ENCODE measurements around the gene DNAH8. TPM values are rescaled to one million over a fixed set of nuclear protein-coding genes. Genes with fewer than 3 reads are reported as not detected.

The DNAH8 gene
- total and polyA plus RNA-seq, 9 donors, result 0.58 to 4.3 (median 1.5) TPM

GRCh38 chr6:38876475-38876874, 161.4 kb downstream of the DNAH8 start:
- WGBS (ENCODE audit: insufficient coverage), result 70% methylated on average over 6 of the region's 7 CpGs
- peak; percentile 75 for DNase-seq

GRCh38 chr6:38877721-38878120, 162.6 kb downstream of the DNAH8 start:
- no peak for DNase-seq
- no peaks in the 10 kb centered on the region for H3K9me3 ChIP-seq (replicated peaks; ENCODE audit: control insufficient read depth, low read depth, low read length)
- H3K4me1 ChIP-seq (ENCODE audit: control insufficient read depth, insufficient read depth, low read length), result no peaks in the 10 kb centered on the region
- H3K4me3 ChIP-seq (ENCODE audit: low read length), result no peak overlapping the region
- 100% methylated on average over 1 of the region's 3 CpGs for WGBS (ENCODE audit: insufficient coverage)
- no peak overlapping the region for H3K27ac ChIP-seq (ENCODE audit: low read length)
- H3K36me3 ChIP-seq (ENCODE audit: control insufficient read depth, insufficient read depth, low read length), result no peaks in the 10 kb centered on the region
- H3K27me3 ChIP-seq (ENCODE audit: control insufficient read depth, insufficient read depth, low read length), result no peaks in the 10 kb centered on the region

More at GRCh38 chr6:38876475-38876874, 161.4 kb downstream of the DNAH8 start:
- Histone ChIP-seq H3K27ac (ENCODE audit: low read length) (no peak overlapping the region), H3K27me3 (ENCODE audit: control insufficient read depth, insufficient read depth, low read length) (no peaks in the 10 kb centered on the region), H3K9me3 (replicated peaks; ENCODE audit: control insufficient read depth, low read depth, low read length) (no peaks in the 10 kb centered on the region), H3K36me3 (ENCODE audit: control insufficient read depth, insufficient read depth, low read length) (no peaks in the 10 kb centered on the region), H3K4me3 (ENCODE audit: low read length) (no peak overlapping the region), H3K4me1 (ENCODE audit: control insufficient read depth, insufficient read depth, low read length) (no peaks in the 10 kb centered on the region)

- no CpG with 5 or more reads among the region's 2 CpGs for WGBS (ENCODE audit: insufficient coverage)
- Histone ChIP-seq H3K4me1 (ENCODE audit: control insufficient read depth, insufficient read depth, low read length) (no peaks in the 10 kb centered on the region), H3K27ac (ENCODE audit: low read length) (no peak overlapping the region), H3K27me3 (ENCODE audit: control insufficient read depth, insufficient read depth, low read length) (no peaks in the 10 kb centered on the region), H3K36me3 (ENCODE audit: control insufficient read depth, insufficient read depth, low read length) (no peaks in the 10 kb centered on the region), H3K9me3 (replicated peaks; ENCODE audit: control insufficient read depth, low read depth, low read length) (no peaks in the 10 kb centered on the region), H3K4me3 (ENCODE audit: low read length) (no peak overlapping the region)
- DNase-seq, result no peak
These were observed 167.0 kb downstream of the DNAH8 start for GRCh38 chr6:38882157-38882556.

- no peak overlapping the region for H3K27ac ChIP-seq (ENCODE audit: low read length)
- no peaks in the 10 kb centered on the region for H3K4me1 ChIP-seq (ENCODE audit: control insufficient read depth, insufficient read depth, low read length)
- H3K9me3 ChIP-seq (replicated peaks; ENCODE audit: control insufficient read depth, low read depth, low read length), result no peaks in the 10 kb centered on the region
- DNase-seq, result no peak
- no peak overlapping the region for H3K4me3 ChIP-seq (ENCODE audit: low read length)
- WGBS (ENCODE audit: insufficient coverage), result no CpG with 5 or more reads among the region's 6 CpGs
- no peaks in the 10 kb centered on the region for H3K27me3 ChIP-seq (ENCODE audit: control insufficient read depth, insufficient read depth, low read length)
- H3K36me3 ChIP-seq (ENCODE audit: control insufficient read depth, insufficient read depth, low read length), result no peaks in the 10 kb centered on the region
These were observed 182.4 kb downstream of the DNAH8 start for GRCh38 chr6:38897507-38897906.

GRCh38 chr6:38901802-38902522, 186.9 kb downstream of the DNAH8 start:
- WGBS (ENCODE audit: insufficient coverage), result 100% methylated on average over 1 of the region's 3 CpGs
- DNase-seq, result no peak
- Histone ChIP-seq H3K4me1 (ENCODE audit: control insufficient read depth, insufficient read depth, low read length) (no peaks in the 10 kb centered on the region), H3K27me3 (ENCODE audit: control insufficient read depth, insufficient read depth, low read length) (no peaks in the 10 kb centered on the region), H3K36me3 (ENCODE audit: control insufficient read depth, insufficient read depth, low read length) (no peaks in the 10 kb centered on the region), H3K4me3 (ENCODE audit: low read length) (no peak overlapping the region), H3K27ac (ENCODE audit: low read length) (no peak overlapping the region), H3K9me3 (replicated peaks; ENCODE audit: control insufficient read depth, low read depth, low read length) (no peaks in the 10 kb centered on the region)

GRCh38 chr6:38906582-38906981, 191.5 kb downstream of the DNAH8 start:
- Histone ChIP-seq H3K4me1 (ENCODE audit: control insufficient read depth, insufficient read depth, low read length) (peaks cover 4% of the 10 kb centered on the region), H3K4me3 (ENCODE audit: low read length) (no peak overlapping the region), H3K9me3 (replicated peaks; ENCODE audit: control insufficient read depth, low read depth, low read length) (no peaks in the 10 kb centered on the region), H3K27me3 (ENCODE audit: control insufficient read depth, insufficient read depth, low read length) (no peaks in the 10 kb centered on the region), H3K36me3 (ENCODE audit: control insufficient read depth, insufficient read depth, low read length) (no peaks in the 10 kb centered on the region), H3K27ac (ENCODE audit: low read length) (no peak overlapping the region)
- 86% methylated on average over 2 of the region's 4 CpGs for WGBS (ENCODE audit: insufficient coverage)
- no peak for DNase-seq

GRCh38 chr6:38907264-38907663, 192.2 kb downstream of the DNAH8 start:
- no peak for DNase-seq

GRCh38 chr6:38909015-38909730, 194.1 kb downstream of the DNAH8 start:
- H3K36me3 ChIP-seq (ENCODE audit: control insufficient read depth, insufficient read depth, low read length), result no peaks in the 10 kb centered on the region
- peak; percentile 59 for DNase-seq
- H3K4me1 ChIP-seq (ENCODE audit: control insufficient read depth, insufficient read depth, low read length), result peaks cover 4% of the 10 kb centered on the region
- no CpG with 5 or more reads among the region's 6 CpGs for whole genome bisulfite sequencing (ENCODE audit: insufficient coverage)
- H3K27me3 ChIP-seq (ENCODE audit: control insufficient read depth, insufficient read depth, low read length), result no peaks in the 10 kb centered on the region
- no peaks in the 10 kb centered on the region for H3K9me3 ChIP-seq (replicated peaks; ENCODE audit: control insufficient read depth, low read depth, low read length)
- H3K27ac ChIP-seq (ENCODE audit: low read length), result peak overlapping the region; percentile 52
- H3K4me3 ChIP-seq (ENCODE audit: low read length), result no peak overlapping the region

More at GRCh38 chr6:38907264-38907663, 192.2 kb downstream of the DNAH8 start:
- Histone ChIP-seq H3K9me3 (replicated peaks; ENCODE audit: control insufficient read depth, low read depth, low read length) (no peaks in the 10 kb centered on the region), H3K27me3 (ENCODE audit: control insufficient read depth, insufficient read depth, low read length) (no peaks in the 10 kb centered on the region), H3K27ac (ENCODE audit: low read length) (no peak overlapping the region), H3K4me3 (ENCODE audit: low read length) (no peak overlapping the region), H3K36me3 (ENCODE audit: control insufficient read depth, insufficient read depth, low read length) (no peaks in the 10 kb centered on the region), H3K4me1 (ENCODE audit: control insufficient read depth, insufficient read depth, low read length) (peaks cover 4% of the 10 kb centered on the region)

- H3K36me3 ChIP-seq (ENCODE audit: control insufficient read depth, insufficient read depth, low read length), result no peaks in the 10 kb centered on the region
- WGBS (ENCODE audit: insufficient coverage), result 72% methylated on average over 2 of the region's 3 CpGs
These were observed 195.1 kb downstream of the DNAH8 start for GRCh38 chr6:38910207-38910606.

GRCh38 chr6:38912378-38912777, 197.3 kb downstream of the DNAH8 start:
- no CpG with 5 or more reads among the region's 2 CpGs for WGBS (ENCODE audit: insufficient coverage)
- DNase-seq, result no peak
- Histone ChIP-seq H3K27me3 (ENCODE audit: control insufficient read depth, insufficient read depth, low read length) (no peaks in the 10 kb centered on the region), H3K27ac (ENCODE audit: low read length) (no peak overlapping the region), H3K4me1 (ENCODE audit: control insufficient read depth, insufficient read depth, low read length) (peaks cover 4% of the 10 kb centered on the region), H3K36me3 (ENCODE audit: control insufficient read depth, insufficient read depth, low read length) (no peaks in the 10 kb centered on the region), H3K4me3 (ENCODE audit: low read length) (no peak overlapping the region), H3K9me3 (replicated peaks; ENCODE audit: control insufficient read depth, low read depth, low read length) (no peaks in the 10 kb centered on the region)

More at GRCh38 chr6:38910207-38910606, 195.1 kb downstream of the DNAH8 start:
- Histone ChIP-seq H3K27me3 (ENCODE audit: control insufficient read depth, insufficient read depth, low read length) (no peaks in the 10 kb centered on the region), H3K9me3 (replicated peaks; ENCODE audit: control insufficient read depth, low read depth, low read length) (no peaks in the 10 kb centered on the region), H3K4me3 (ENCODE audit: low read length) (no peak overlapping the region), H3K27ac (ENCODE audit: low read length) (no peak overlapping the region), H3K4me1 (ENCODE audit: control insufficient read depth, insufficient read depth, low read length) (peaks cover 4% of the 10 kb centered on the region)
- DNase-seq, result no peak
